ENCODE measurements around the gene SLC25A22.

DNA sequence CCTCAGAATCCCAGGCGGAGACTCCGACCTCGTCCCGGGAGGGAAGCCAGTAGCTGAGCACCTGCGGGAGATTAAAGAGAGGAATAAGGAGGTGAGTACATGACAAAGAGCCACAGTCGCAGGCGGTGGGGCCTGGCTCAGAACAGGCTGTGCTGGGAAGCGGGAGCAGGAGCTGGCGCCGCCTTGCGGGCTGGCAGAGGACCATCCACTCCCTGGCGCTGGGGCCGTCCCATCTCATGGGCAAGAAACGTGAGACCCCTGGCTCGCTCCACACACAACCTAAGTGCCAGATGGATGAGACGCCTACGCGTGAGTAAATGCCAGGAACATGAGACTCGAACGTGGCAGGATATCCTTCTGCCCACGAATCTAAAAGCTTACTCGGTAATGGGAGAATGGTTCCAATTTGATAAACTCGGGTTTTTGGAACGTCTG, 14.5 kb downstream of the SLC25A22 start:
- TF ChIP-seq EZH2phosphoT487 (IDR thresholded peaks at IDR 0.05; ENCODE audit: borderline replicate concordance, low read length) (no peak), EZH2 (IDR thresholded peaks at IDR 0.05; ENCODE audit: low read length, unreplicated experiment) (no peak)
- TF ChIP-seq, protein P1, sequence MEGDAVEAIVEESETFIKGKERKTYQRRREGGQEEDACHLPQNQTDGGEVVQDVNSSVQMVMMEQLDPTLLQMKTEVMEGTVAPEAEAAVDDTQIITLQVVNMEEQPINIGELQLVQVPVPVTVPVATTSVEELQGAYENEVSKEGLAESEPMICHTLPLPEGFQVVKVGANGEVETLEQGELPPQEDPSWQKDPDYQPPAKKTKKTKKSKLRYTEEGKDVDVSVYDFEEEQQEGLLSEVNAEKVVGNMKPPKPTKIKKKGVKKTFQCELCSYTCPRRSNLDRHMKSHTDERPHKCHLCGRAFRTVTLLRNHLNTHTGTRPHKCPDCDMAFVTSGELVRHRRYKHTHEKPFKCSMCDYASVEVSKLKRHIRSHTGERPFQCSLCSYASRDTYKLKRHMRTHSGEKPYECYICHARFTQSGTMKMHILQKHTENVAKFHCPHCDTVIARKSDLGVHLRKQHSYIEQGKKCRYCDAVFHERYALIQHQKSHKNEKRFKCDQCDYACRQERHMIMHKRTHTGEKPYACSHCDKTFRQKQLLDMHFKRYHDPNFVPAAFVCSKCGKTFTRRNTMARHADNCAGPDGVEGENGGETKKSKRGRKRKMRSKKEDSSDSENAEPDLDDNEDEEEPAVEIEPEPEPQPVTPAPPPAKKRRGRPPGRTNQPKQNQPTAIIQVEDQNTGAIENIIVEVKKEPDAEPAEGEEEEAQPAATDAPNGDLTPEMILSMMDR (conservative IDR thresholded peaks at IDR 0.05; ENCODE audit: low read depth, low read length): peak; percentile 80

Measured in PC-3 (cell line).